Panc1 (cell line): ENCODE data around the gene FSHR. TPM values are rescaled to one million over a fixed set of nuclear protein-coding genes. Genes with fewer than 3 reads are reported as not detected.

Experiments used
- ATAC-seq: fragments of 200-7000 bp; cut with Tn5 transposase; 2 replicates; pipeline ENCODE4 v1.9.1; 2020; ENCODE audit warnings: mild to moderate bottlenecking, moderate library complexity
- BruUV-seq: library from RNA; stranded (reverse); fragments of 400-500 nt; replicated peaks from 2 replicates; lab custom pipeline; 2021; lab: Mats Ljungman, UMichigan
- CTCF ChIA-PET: fragments of 300-600 bp; sonication (Branson Sonifier 250); formaldehyde crosslinking; loops from one replicate; lab custom pipeline; 2022; ENCODE audit warnings: antibody characterized with exemption; lab: Charles Lee
- POLR2A ChIA-PET: fragments of 300-600 bp; sonication (Branson Sonifier 250); formaldehyde crosslinking; loops from one replicate; lab custom pipeline; 2022; ENCODE audit warnings: antibody characterized with exemption; lab: Charles Lee
- DNase-seq: peaks from one replicate; pipeline ENCODE4 v3.0.0-alpha.2; 2010; ENCODE audit warnings: low read depth, low spot score
- H3K27ac ChIP-seq: 2 replicates; pipeline ENCODE4 v1.5.1; 2011; ENCODE audit warnings: mild to moderate bottlenecking, low read length, inconsistent platforms
- H3K27me3 ChIP-seq: fragments of 200-500 bp; sonication (Bioruptor generic); 2 replicates; pipeline ENCODE4 v1.6.0; 2014; ENCODE audit warnings: low read length, inconsistent platforms; ENCODE audit not compliant: control insufficient read depth, insufficient read depth
- H3K36me3 ChIP-seq: fragments of 200-500 bp; sonication (Bioruptor generic); 2 replicates; pipeline ENCODE4 v1.5.1; 2014; ENCODE audit warnings: inconsistent platforms, mild to moderate bottlenecking, low read length, moderate library complexity; ENCODE audit not compliant: control insufficient read depth, insufficient read depth
- H3K4me1 ChIP-seq: 2 replicates; pipeline ENCODE4 v1.5.1; 2011; ENCODE audit warnings: inconsistent platforms, mild to moderate bottlenecking, low read length, moderate library complexity; ENCODE audit not compliant: control insufficient read depth, insufficient read depth
- H3K4me3 ChIP-seq, 2 experiments: 2 replicates each; pipeline ENCODE4 v1.5.1; 2011 to 2012; ENCODE audit warnings: low read depth in 2 of 2, low read length in 2 of 2, mild to moderate bottlenecking in 2 of 2, inconsistent platforms in 1 of 2, moderate library complexity in 1 of 2
- H3K9me3 ChIP-seq: fragments of 200-500 bp; sonication (Bioruptor generic); 2 replicates; pipeline ENCODE4 v1.5.1; 2014; ENCODE audit warnings: low read depth, mild to moderate bottlenecking, inconsistent platforms, low read length, moderate library complexity; ENCODE audit not compliant: control insufficient read depth, insufficient read depth
- POLR2AphosphoS5 ChIP-seq: IDR thresholded peaks from 2 replicates; pipeline ENCODE4 v1.6.1; 2012; ENCODE audit warnings: mild to moderate bottlenecking, low read depth, low read length, moderate library complexity
- SIN3A ChIP-seq: IDR thresholded peaks from 2 replicates; pipeline ENCODE4 v1.6.1; 2012; ENCODE audit warnings: low read depth, mild to moderate bottlenecking, low read length, moderate library complexity, borderline replicate concordance; ENCODE audit not compliant: insufficient read depth
- TCF7L2 ChIP-seq: IDR thresholded peaks from 2 replicates; pipeline ENCODE4 v1.6.1; 2011; ENCODE audit warnings: mild to moderate bottlenecking, low read depth, low read length, inconsistent platforms
- in situ Hi-C: cut with HindIII; loops from 2 replicates; pipeline ENCODE4 v1.10.0; 2016; ENCODE audit warnings: low sequenced_read_pairs, low pct_unique_long_range_greater_than_20kb
- intact Hi-C: fragments of 100-400 bp; cut with micrococcal nuclease; formaldehyde crosslinking; loops from one replicate; pipeline ENCODE4 v1.10.0; 2022; ENCODE audit not compliant: unreplicated experiment
- total RNA-seq: library from RNA; stranded (reverse); gene quantifications from one replicate; pipeline ENCODE4 v1.2.1, GENCODE V29; 2021; ENCODE audit not compliant: unreplicated experiment
- TF ChIP-seq, protein P1 (sequence below), 2 experiments: IDR thresholded peaks; 2 replicates each; pipeline ENCODE4 v1.6.1; 2011 to 2012; ENCODE audit warnings: low read depth in 2 of 2, control low read depth in 1 of 2, low read length in 1 of 2, mild to moderate bottlenecking in 1 of 2, moderate library complexity in 1 of 2; ENCODE audit not compliant: insufficient read depth in 1 of 2
- TF ChIP-seq, protein P2 (sequence below): fragments of 450-650 bp; IDR thresholded peaks from 2 replicates; pipeline ENCODE4 v1.5.1; 2017; ENCODE audit warnings: mild to moderate bottlenecking

Gene FSHR
- total RNA-seq, 1 experiment from 2014 or later = not detected

DNA sequence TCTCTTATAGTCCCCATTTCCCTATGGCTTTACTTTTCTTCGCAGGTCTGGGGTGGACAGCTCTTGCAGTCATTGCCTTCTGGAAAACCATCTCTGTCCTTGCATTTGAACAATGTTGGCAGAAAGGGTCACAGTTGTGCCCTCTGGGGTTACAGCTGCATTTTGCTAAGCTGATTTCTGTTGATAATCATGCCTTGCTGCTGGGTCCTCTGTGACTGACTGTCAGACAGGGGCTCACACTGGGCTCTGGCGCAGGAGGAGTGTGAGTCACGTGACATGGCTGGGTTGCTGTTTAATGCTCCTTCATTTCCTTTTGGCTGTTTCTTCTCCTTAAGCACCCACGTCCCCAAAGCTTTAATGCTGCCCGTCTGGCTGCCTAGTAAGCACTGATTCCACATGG is 202.2 kb downstream of the FSHR start:
- Histone ChIP-seq H3K9me3 (no peaks in the 10 kb centered on the region), H3K36me3 (no peaks in the 10 kb centered on the region), H3K4me3 (no peak overlapping the region), H3K27me3 (no peaks in the 10 kb centered on the region), H3K27ac (no peak overlapping the region), H3K4me1 (no peaks in the 10 kb centered on the region)
- TF ChIP-seq, protein P1, sequence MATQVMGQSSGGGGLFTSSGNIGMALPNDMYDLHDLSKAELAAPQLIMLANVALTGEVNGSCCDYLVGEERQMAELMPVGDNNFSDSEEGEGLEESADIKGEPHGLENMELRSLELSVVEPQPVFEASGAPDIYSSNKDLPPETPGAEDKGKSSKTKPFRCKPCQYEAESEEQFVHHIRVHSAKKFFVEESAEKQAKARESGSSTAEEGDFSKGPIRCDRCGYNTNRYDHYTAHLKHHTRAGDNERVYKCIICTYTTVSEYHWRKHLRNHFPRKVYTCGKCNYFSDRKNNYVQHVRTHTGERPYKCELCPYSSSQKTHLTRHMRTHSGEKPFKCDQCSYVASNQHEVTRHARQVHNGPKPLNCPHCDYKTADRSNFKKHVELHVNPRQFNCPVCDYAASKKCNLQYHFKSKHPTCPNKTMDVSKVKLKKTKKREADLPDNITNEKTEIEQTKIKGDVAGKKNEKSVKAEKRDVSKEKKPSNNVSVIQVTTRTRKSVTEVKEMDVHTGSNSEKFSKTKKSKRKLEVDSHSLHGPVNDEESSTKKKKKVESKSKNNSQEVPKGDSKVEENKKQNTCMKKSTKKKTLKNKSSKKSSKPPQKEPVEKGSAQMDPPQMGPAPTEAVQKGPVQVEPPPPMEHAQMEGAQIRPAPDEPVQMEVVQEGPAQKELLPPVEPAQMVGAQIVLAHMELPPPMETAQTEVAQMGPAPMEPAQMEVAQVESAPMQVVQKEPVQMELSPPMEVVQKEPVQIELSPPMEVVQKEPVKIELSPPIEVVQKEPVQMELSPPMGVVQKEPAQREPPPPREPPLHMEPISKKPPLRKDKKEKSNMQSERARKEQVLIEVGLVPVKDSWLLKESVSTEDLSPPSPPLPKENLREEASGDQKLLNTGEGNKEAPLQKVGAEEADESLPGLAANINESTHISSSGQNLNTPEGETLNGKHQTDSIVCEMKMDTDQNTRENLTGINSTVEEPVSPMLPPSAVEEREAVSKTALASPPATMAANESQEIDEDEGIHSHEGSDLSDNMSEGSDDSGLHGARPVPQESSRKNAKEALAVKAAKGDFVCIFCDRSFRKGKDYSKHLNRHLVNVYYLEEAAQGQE (IDR thresholded peaks at IDR 0.05; ENCODE audit: insufficient read depth in 1 of 2, low read depth in 2 of 2, low read length in 1 of 2) = no peak
- TF ChIP-seq SIN3A (no peak), POLR2AphosphoS5 (no peak), TCF7L2 (no peak)
- TF ChIP-seq, protein P2, sequence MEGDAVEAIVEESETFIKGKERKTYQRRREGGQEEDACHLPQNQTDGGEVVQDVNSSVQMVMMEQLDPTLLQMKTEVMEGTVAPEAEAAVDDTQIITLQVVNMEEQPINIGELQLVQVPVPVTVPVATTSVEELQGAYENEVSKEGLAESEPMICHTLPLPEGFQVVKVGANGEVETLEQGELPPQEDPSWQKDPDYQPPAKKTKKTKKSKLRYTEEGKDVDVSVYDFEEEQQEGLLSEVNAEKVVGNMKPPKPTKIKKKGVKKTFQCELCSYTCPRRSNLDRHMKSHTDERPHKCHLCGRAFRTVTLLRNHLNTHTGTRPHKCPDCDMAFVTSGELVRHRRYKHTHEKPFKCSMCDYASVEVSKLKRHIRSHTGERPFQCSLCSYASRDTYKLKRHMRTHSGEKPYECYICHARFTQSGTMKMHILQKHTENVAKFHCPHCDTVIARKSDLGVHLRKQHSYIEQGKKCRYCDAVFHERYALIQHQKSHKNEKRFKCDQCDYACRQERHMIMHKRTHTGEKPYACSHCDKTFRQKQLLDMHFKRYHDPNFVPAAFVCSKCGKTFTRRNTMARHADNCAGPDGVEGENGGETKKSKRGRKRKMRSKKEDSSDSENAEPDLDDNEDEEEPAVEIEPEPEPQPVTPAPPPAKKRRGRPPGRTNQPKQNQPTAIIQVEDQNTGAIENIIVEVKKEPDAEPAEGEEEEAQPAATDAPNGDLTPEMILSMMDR = no peak
- BruUV-seq = no TSS peak
- POLR2A ChIA-PET = no interaction called here
- CTCF ChIA-PET = interaction anchor here (0.6 kb wide), 1 partner anchor 202 kb away, joined by 8 read pairs; no protein-coding TSS in a partner anchor
- ATAC-seq (no peak), DNase-seq (no peak)
- in situ Hi-C loops = no loop called here
- intact Hi-C loops = no loop called here

- POLR2A ChIA-PET = interaction anchor here (0.7 kb wide), 1 partner anchor 58 kb away, joined by 3 read pairs; no protein-coding TSS in a partner anchor
- ATAC-seq (no peak), DNase-seq (no peak)
- H3K4me3 ChIP-seq = no peak overlapping the region
- TF ChIP-seq POLR2AphosphoS5 = no peak
- no peak overlapping the region for H3K27ac ChIP-seq
- CTCF ChIA-PET = no interaction called here
- H3K27me3 ChIP-seq = peaks cover 3% of the 10 kb centered on the region; the same call in 1 of the 2 replicates
- no peaks in the 10 kb centered on the region for H3K36me3 ChIP-seq
- no peaks in the 10 kb centered on the region for H3K9me3 ChIP-seq
- in situ Hi-C loops = no loop called here
- BruUV-seq = no TSS peak
- intact Hi-C loops = loop anchor here (5.0 to 10.0 kb wide), 4 partner anchors 546 to 1544 kb away; no protein-coding TSS in a partner anchor
- H3K4me1 ChIP-seq = no peaks in the 10 kb centered on the region
These were observed 205.8 kb downstream of the FSHR start for GRCh38 chr2:48948400-48949125.
